Gastroesophageal sphincter (tissue), 3 donors: ENCODE data around the gene GNB5.

ENCODE experiments used
- CTCF ChIP-seq, 4 experiments: fragments of 200-600 bp in 2 of 4; fragments of 450-650 bp in 2 of 4; sonication (generic) in 1 of 4; IDR thresholded peaks; one replicate each; pipeline ENCODE4 v1.5.1; 2017 to 2019; ENCODE audit warnings: antibody characterized with exemption in 4 of 4, mild to moderate bottlenecking in 2 of 4, moderate library complexity in 2 of 4
- EP300 ChIP-seq: sonication (generic); formaldehyde crosslinking; IDR thresholded peaks from one replicate; pipeline ENCODE4 v1.6.1; 2017; ENCODE audit warnings: antibody characterized with exemption, mild to moderate bottlenecking
- POLR2A ChIP-seq, 2 donors: fragments of 450-650 bp; IDR thresholded peaks; one replicate each; pipeline ENCODE4 v1.6.1; 2017; ENCODE audit warnings: antibody characterized with exemption in 2 of 2, mild to moderate bottlenecking in 2 of 2, moderate library complexity in 1 of 2

GRCh38 chr15:52162260-52162659 is 28.9 kb downstream of the GNB5 start:
- no peak for TF ChIP-seq POLR2A (IDR thresholded peaks at IDR 0.05)
- TF ChIP-seq CTCF (IDR thresholded peaks at IDR 0.05): no peak
- TF ChIP-seq EP300: no peak
